Measurements from ENCODE around the gene ALG12.

DNA sequence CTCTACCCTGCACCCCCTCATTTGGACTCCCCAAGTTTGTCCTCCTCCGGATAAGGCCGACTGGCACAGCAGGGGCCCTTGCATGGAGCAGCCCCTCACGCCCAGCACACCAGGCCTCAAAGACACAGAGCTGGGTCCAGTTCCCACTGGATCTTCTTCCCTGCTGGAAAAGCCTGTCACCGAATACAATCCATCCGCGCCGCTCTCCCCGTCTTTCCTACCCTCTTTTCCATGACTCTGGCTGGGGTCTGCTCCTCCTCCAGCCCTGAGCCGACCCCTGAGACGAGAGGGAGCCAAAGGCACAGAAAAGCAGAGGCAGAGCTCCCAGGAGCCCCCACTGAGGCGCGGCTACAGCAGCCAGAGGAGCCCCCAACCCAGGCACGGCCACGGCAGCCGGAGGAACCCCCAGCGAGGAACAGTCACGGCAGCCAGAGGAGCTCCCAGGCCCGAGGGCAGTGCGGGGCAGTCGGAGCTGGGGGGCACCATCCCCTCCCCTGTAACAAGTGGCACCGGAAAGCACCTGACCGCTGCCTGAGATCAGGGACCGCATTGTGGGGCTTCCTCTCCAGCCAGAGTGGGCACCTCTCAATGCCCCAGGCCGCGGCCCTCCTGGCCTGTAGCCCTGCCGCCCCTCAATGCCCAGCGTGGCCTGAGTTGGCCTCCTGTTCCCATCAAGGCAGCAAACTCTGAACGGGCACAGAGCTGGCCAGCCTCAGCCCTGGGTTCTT lies 12.0 kb downstream of the ALG12 start:
- no peak for TF ChIP-seq YY1 (IDR thresholded peaks at IDR 0.05; ENCODE audit: low read depth, low read length)
- TF ChIP-seq TAF1 (IDR thresholded peaks at IDR 0.05; ENCODE audit: low read depth, low read length) = no peak
- no peak for TF ChIP-seq SIN3A (conservative IDR thresholded peaks at IDR 0.05 in 1 of 2, IDR thresholded peaks at IDR 0.05 in 1 of 2; ENCODE audit: low read depth in 1 of 2, low read length in 2 of 2)
- TF ChIP-seq BRCA1 (IDR thresholded peaks at IDR 0.05; ENCODE audit: low read depth, low read length) = no peak

All from H1 (cell line).